ENCODE measurements around the gene CTSV.

- TF ChIP-seq IRF5 (IDR thresholded peaks at IDR 0.05; ENCODE audit: borderline replicate concordance) (no peak), IRF3 (IDR thresholded peaks at IDR 0.05) (no peak), ATF7 (IDR thresholded peaks at IDR 0.05; ENCODE audit: low read depth) (no peak), CTCF (IDR thresholded peaks at IDR 0.05 in 2 of 3, conservative IDR thresholded peaks at IDR 0.05 in 1 of 3; ENCODE audit: control insufficient read depth in 2 of 3, extremely low read depth in 1 of 3, insufficient read depth in 1 of 3, low read depth in 3 of 3, low read length in 3 of 3) (no peak), SPI1 (IDR thresholded peaks at IDR 0.05; ENCODE audit: borderline replicate concordance, insufficient read depth, low read depth, low read length) (no peak), ETV6 (conservative IDR thresholded peaks at IDR 0.05 in 1 of 2, IDR thresholded peaks at IDR 0.05 in 1 of 2; ENCODE audit: borderline replicate concordance in 1 of 2, low read depth in 1 of 2) (no peak), MXI1 (IDR thresholded peaks at IDR 0.05; ENCODE audit: low read depth, low read length) (no peak), EP300 (IDR thresholded peaks at IDR 0.05; ENCODE audit: borderline replicate concordance in 1 of 2, control insufficient read depth in 1 of 2, low read depth in 2 of 2, low read length in 2 of 2) (no peak), RFX5 (IDR thresholded peaks at IDR 0.05; ENCODE audit: low read depth, low read length) (no peak), POLR2AphosphoS5 (IDR thresholded peaks at IDR 0.05; ENCODE audit: low read length) (no peak), YY1 (IDR thresholded peaks at IDR 0.05; ENCODE audit: low read depth, low read length) (no peak)
These were observed 21.9 kb upstream of the CTSV start for GRCh38 chr9:97060796-97061195.

Data from GM12878 (cell line).